Lower lobe of right lung (tissue), 2 donors: ENCODE measurements around the gene PAOX. TPM values are rescaled to one million over a fixed set of nuclear protein-coding genes. Genes with fewer than 3 reads are reported as not detected.
A peak's percentile ranks its signal among the peaks of the same experiment; 100 is the strongest.

ENCODE experiments used
- ATAC-seq, 2 donors: fragments of 200-7000 bp; cut with Tn5 transposase; one replicate each; pipeline ENCODE4 v1.9.1; 2020 to 2022; ENCODE audit warnings: mild to moderate bottlenecking in 2 of 2, moderate library complexity in 2 of 2
- DNase-seq: peaks from one replicate; pipeline ENCODE4 v3.0.0-alpha.2; 2020
- H3K27ac ChIP-seq: fragments of 200-600 bp; one replicate; pipeline ENCODE4 v1.8.0; 2022
- H3K27me3 ChIP-seq: fragments of 200-600 bp; one replicate; pipeline ENCODE4 v1.8.0; 2022; ENCODE audit warnings: low read depth
- H3K36me3 ChIP-seq: fragments of 200-600 bp; one replicate; pipeline ENCODE4 v1.8.0; 2022; ENCODE audit warnings: mild to moderate bottlenecking
- H3K4me1 ChIP-seq: fragments of 200-600 bp; one replicate; pipeline ENCODE4 v1.8.0; 2022
- H3K4me3 ChIP-seq: fragments of 200-600 bp; one replicate; pipeline ENCODE4 v1.8.0; 2022; ENCODE audit warnings: mild to moderate bottlenecking
- H3K9me3 ChIP-seq: fragments of 200-600 bp; one replicate; pipeline ENCODE4 v1.8.0; 2022
- CTCF ChIP-seq: fragments of 200-600 bp; IDR thresholded peaks from one replicate; pipeline ENCODE4 v1.8.0; 2022; ENCODE audit warnings: antibody characterized with exemption, mild to moderate bottlenecking
- intact Hi-C: fragments of 100-400 bp; cut with DNase I; formaldehyde crosslinking; loops from one replicate; pipeline ENCODE4 v1.11.0; 2022
- total RNA-seq: library from RNA; stranded (reverse); fragmentation: NEBNext Ultra II Directional; extraction: Animal tissue kit (Norgen Biotek cat#: 25700); gene quantifications from one replicate; pipeline ENCODE4 v1.2.1, GENCODE V29; 2021
- donor health status: DM: no; HTN: yes; CAD: no; lungs with severe emphysema.

Gene PAOX
- total RNA-seq, 1 donor from 2014 or later, result 6.9 TPM

- intact Hi-C loops, result no loop called here
- no peak overlapping the region for H3K4me3 ChIP-seq
- peaks cover 39% of the 10 kb centered on the region for H3K27me3 ChIP-seq
- DNase-seq (no peak), ATAC-seq (no peak)
- H3K36me3 ChIP-seq, result no peaks in the 10 kb centered on the region
- H3K4me1 ChIP-seq, result peaks cover 22% of the 10 kb centered on the region
- H3K27ac ChIP-seq, result no peak overlapping the region
- H3K9me3 ChIP-seq, result no peaks in the 10 kb centered on the region
- no peak for TF ChIP-seq CTCF
Measured at GRCh38 chr10:133338080-133339071, 40.7 kb upstream of the PAOX start.

GRCh38 chr10:133339708-133340380 is 39.2 kb upstream of the PAOX start:
- intact Hi-C loops, result no loop called here
- no peak for TF ChIP-seq CTCF
- H3K4me3 ChIP-seq, result no peak overlapping the region
- no peak for ATAC-seq
- H3K27ac ChIP-seq, result no peak overlapping the region
- peaks cover 40% of the 10 kb centered on the region for H3K27me3 ChIP-seq
- H3K4me1 ChIP-seq, result peaks cover 19% of the 10 kb centered on the region
- DNase-seq, result peak; percentile 39
- H3K9me3 ChIP-seq, result no peaks in the 10 kb centered on the region
- H3K36me3 ChIP-seq, result no peaks in the 10 kb centered on the region

- no peak overlapping the region for H3K27ac ChIP-seq
- H3K4me1 ChIP-seq, result no peaks in the 10 kb centered on the region
- no peak for ATAC-seq
- H3K36me3 ChIP-seq, result no peaks in the 10 kb centered on the region
- H3K27me3 ChIP-seq, result peaks cover 32% of the 10 kb centered on the region
- H3K4me3 ChIP-seq, result no peak overlapping the region
- intact Hi-C loops, result no loop called here
- no peak for DNase-seq
- no peaks in the 10 kb centered on the region for H3K9me3 ChIP-seq
- TF ChIP-seq CTCF, result no peak
Measured at GRCh38 chr10:133341983-133342382, 37.1 kb upstream of the PAOX start.

- no peaks in the 10 kb centered on the region for H3K9me3 ChIP-seq
- intact Hi-C loops, result no loop called here
- no peak for TF ChIP-seq CTCF
- ATAC-seq (no peak), DNase-seq (no peak)
- H3K27ac ChIP-seq, result no peak overlapping the region
- H3K4me1 ChIP-seq, result no peaks in the 10 kb centered on the region
- peaks cover 40% of the 10 kb centered on the region for H3K27me3 ChIP-seq
- H3K36me3 ChIP-seq, result no peaks in the 10 kb centered on the region
- no peak overlapping the region for H3K4me3 ChIP-seq
Measured at GRCh38 chr10:133342942-133343341, 36.1 kb upstream of the PAOX start.

- Histone ChIP-seq H3K36me3 (no peaks in the 10 kb centered on the region), H3K27ac (no peak overlapping the region), H3K4me1 (no peaks in the 10 kb centered on the region), H3K27me3 (peaks cover 47% of the 10 kb centered on the region), H3K4me3 (no peak overlapping the region), H3K9me3 (no peaks in the 10 kb centered on the region)
- TF ChIP-seq CTCF, result no peak
- ATAC-seq (no peak), DNase-seq (no peak)
- intact Hi-C loops, result no loop called here
Measured at GRCh38 chr10:133343558-133343957, 35.5 kb upstream of the PAOX start.
